Liver (tissue), 9 donors: Measurements from ENCODE around the gene CBX6. TPM values are rescaled to one million over a fixed set of nuclear protein-coding genes. Genes with fewer than 3 reads are reported as not detected.

Experiments
- DNase-seq: peaks from one replicate; pipeline ENCODE4 v3.0.0-alpha.2; 2017; ENCODE audit warnings: low spot score
- H3K27ac ChIP-seq, 2 donors: one replicate each; pipeline ENCODE4 v1.7.0; 2013; ENCODE audit warnings: inconsistent platforms in 2 of 2, low read length in 2 of 2, control low read depth in 1 of 2, low read depth in 1 of 2, mild to moderate bottlenecking in 1 of 2
- H3K27me3 ChIP-seq, 4 donors: one replicate each; pipeline versions ENCODE4 v1.6.1 to v1.7.0; 2013; ENCODE audit warnings: low read length in 3 of 4, inconsistent platforms in 1 of 4, mild to moderate bottlenecking in 1 of 4, moderate library complexity in 1 of 4; ENCODE audit not compliant: control insufficient read depth in 4 of 4, insufficient read depth in 4 of 4
- H3K36me3 ChIP-seq, 4 donors: one replicate each; pipeline versions ENCODE4 v1.6.1 to v1.7.0; 2013; ENCODE audit warnings: low read length in 3 of 4, mild to moderate bottlenecking in 3 of 4, low read depth in 1 of 4, moderate library complexity in 1 of 4; ENCODE audit not compliant: control insufficient read depth in 4 of 4, insufficient read depth in 3 of 4
- H3K4me1 ChIP-seq, 4 donors: one replicate each; pipeline versions ENCODE4 v1.6.1 to v1.7.0; 2013; ENCODE audit warnings: low read length in 3 of 4, mild to moderate bottlenecking in 3 of 4, moderate library complexity in 1 of 4; ENCODE audit not compliant: control insufficient read depth in 4 of 4, insufficient read depth in 4 of 4
- H3K4me3 ChIP-seq, 3 donors: one replicate each; pipeline versions ENCODE4 v1.6.1 to v1.7.0; 2013; ENCODE audit warnings: low read length in 3 of 3, control low read depth in 1 of 3, low read depth in 1 of 3, mild to moderate bottlenecking in 1 of 3
- H3K9ac ChIP-seq, 2 donors: one replicate each; pipeline ENCODE4 v1.7.0; 2013; ENCODE audit warnings: low read length in 2 of 2, mild to moderate bottlenecking in 2 of 2, moderate library complexity in 2 of 2, control low read depth in 1 of 2, low read depth in 1 of 2
- H3K9me3 ChIP-seq, 4 donors: one replicate each; pipeline versions ENCODE4 v1.6.1 to v1.7.0; 2013; ENCODE audit warnings: low read length in 3 of 4; ENCODE audit not compliant: control insufficient read depth in 4 of 4
- ATF3 ChIP-seq: IDR thresholded peaks from 2 replicates; pipeline ENCODE4 v1.6.1; 2016; ENCODE audit warnings: antibody characterized with exemption
- EGR1 ChIP-seq, 2 donors: IDR thresholded peaks; 2 replicates each; pipeline ENCODE4 v1.6.1; 2016 to 2018; ENCODE audit warnings: antibody characterized with exemption in 2 of 2, low read depth in 2 of 2
- FOXA1 ChIP-seq: IDR thresholded peaks from 2 replicates; pipeline ENCODE4 v1.6.1; 2016; ENCODE audit warnings: antibody characterized with exemption
- GABPA ChIP-seq, 2 donors: IDR thresholded peaks in 1 of 2; conservative IDR thresholded peaks in 1 of 2; 2 replicates each; pipeline ENCODE4 v1.6.1; 2016; ENCODE audit warnings: antibody characterized with exemption in 2 of 2, mild to moderate bottlenecking in 1 of 2, moderate library complexity in 1 of 2
- HNF4A ChIP-seq, 2 donors: conservative IDR thresholded peaks; 2 replicates each; pipeline ENCODE4 v1.6.1; 2016; ENCODE audit warnings: antibody characterized with exemption in 2 of 2, mild to moderate bottlenecking in 2 of 2
- HNF4G ChIP-seq: IDR thresholded peaks from 2 replicates; pipeline ENCODE4 v1.6.1; 2016; ENCODE audit warnings: antibody characterized with exemption
- JUND ChIP-seq, 2 donors: IDR thresholded peaks; 2 replicates each; pipeline ENCODE4 v1.6.1; 2016; ENCODE audit warnings: antibody characterized with exemption in 2 of 2
- MAX ChIP-seq: IDR thresholded peaks from 2 replicates; pipeline ENCODE4 v1.6.1; 2016; ENCODE audit warnings: antibody characterized with exemption
- NR2F2 ChIP-seq: IDR thresholded peaks from 2 replicates; pipeline ENCODE4 v1.6.1; 2016; ENCODE audit warnings: antibody characterized with exemption
- RAD21 ChIP-seq, 2 donors: IDR thresholded peaks; 2 replicates each; pipeline ENCODE4 v1.6.1; 2016; ENCODE audit warnings: antibody characterized with exemption in 2 of 2, mild to moderate bottlenecking in 2 of 2
- REST ChIP-seq: IDR thresholded peaks from 2 replicates; pipeline ENCODE4 v1.6.1; 2016; ENCODE audit warnings: antibody characterized with exemption, mild to moderate bottlenecking
- RXRA ChIP-seq, 2 donors: IDR thresholded peaks; 2 replicates each; pipeline ENCODE4 v1.6.1; 2017 to 2018; ENCODE audit warnings: antibody characterized with exemption in 2 of 2, mild to moderate bottlenecking in 1 of 2
- SP1 ChIP-seq: IDR thresholded peaks from 2 replicates; pipeline ENCODE4 v1.6.1; 2018; ENCODE audit warnings: antibody characterized with exemption, mild to moderate bottlenecking
- TAF1 ChIP-seq: conservative IDR thresholded peaks from 2 replicates; pipeline ENCODE4 v1.6.1; 2016; ENCODE audit warnings: antibody characterized with exemption, mild to moderate bottlenecking
- YY1 ChIP-seq: IDR thresholded peaks from 2 replicates; pipeline ENCODE4 v1.6.1; 2016; ENCODE audit warnings: antibody characterized with exemption, mild to moderate bottlenecking
- WGBS: extraction: QIAGEN DNeasy Blood & Tissue Kit; methylation state at CpG from one replicate; pipeline ENCODE4 v1.1.7; 2013; 5-methylcytosine and 5-hydroxymethylcytosine counted together
- polyA plus RNA-seq, 2 donors: library from polyadenylated mRNA; stranded (reverse) in 1 of 2; unstranded in 1 of 2; fragments of 200-250 nt in 1 of 2; fragments of >200 nt in 1 of 2; fragmentation: Nextera tagmentation in 1 of 2; extraction: Ambion mirVana in 1 of 2; gene quantifications; one replicate each; pipeline versions ENCODE4 v1.2.1 to v1.2.3, GENCODE V29; 2013 to 2015
- total RNA-seq, 2 donors: library from RNA; depleted of rRNA; stranded (reverse); fragments of >200 nt; gene quantifications; one replicate each; pipeline ENCODE4 v1.2.3, GENCODE V29; 2014
- TF ChIP-seq, protein P1 (sequence below): fragments of 150-350 bp; IDR thresholded peaks from 2 replicates; pipeline ENCODE4 v1.5.1; 2017; ENCODE audit warnings: improper control_type of control experiment, low read depth, low read length; ENCODE audit not compliant: missing input control
- TF ChIP-seq, protein P2 (sequence below): IDR thresholded peaks from 2 replicates; pipeline ENCODE4 v1.6.1; 2016; ENCODE audit warnings: antibody characterized with exemption
- donor health status: healthy.
- donor health status: healthy.
- donor health status: healthy.
- donor health status: healthy.
- donor health status: healthy.

CBX6 gene
- total and polyA plus RNA-seq, 4 donors: 7.3 to 11.0 (median 10.2) TPM

DNA sequence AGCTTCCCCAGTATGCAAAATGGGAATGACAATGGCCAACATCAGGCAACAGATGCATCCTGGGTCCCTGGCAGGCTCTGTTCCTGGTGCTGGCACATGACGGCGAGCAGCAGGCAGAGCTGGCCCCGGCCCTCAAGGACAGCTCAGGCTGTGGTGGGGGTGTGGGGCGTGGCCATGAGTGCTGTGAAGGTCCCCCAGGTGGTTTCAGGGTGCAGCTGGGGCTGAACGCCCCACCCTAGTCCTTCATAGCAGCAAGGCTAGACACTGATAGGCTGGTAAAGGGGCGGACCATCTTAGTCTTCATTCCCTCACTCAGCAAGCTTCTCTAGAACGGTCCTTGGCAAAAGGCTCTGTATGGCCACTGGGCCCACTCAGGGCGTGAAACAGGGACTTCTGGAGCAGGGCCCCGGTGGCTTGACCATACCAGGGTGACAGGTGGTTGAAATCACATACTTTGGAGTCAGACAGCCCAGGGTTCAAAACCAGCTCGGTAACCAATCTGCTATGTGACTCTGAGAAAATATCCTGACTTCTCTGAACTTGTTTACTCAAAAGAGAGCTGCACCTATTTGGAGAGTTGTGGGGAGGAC, 43.3 kb downstream of the CBX6 start:
- DNase-seq: no peak
- TF ChIP-seq GABPA (IDR thresholded peaks at IDR 0.05 in 1 of 2, conservative IDR thresholded peaks at IDR 0.05 in 1 of 2) (no peak), HNF4G (no peak), JUND (IDR thresholded peaks at IDR 0.05) (no peak), EGR1 (IDR thresholded peaks at IDR 0.05; ENCODE audit: low read depth in 2 of 2) (no peak), REST (no peak), HNF4A (conservative IDR thresholded peaks at IDR 0.05) (no peak), TAF1 (no peak), FOXA1 (no peak), YY1 (no peak), NR2F2 (no peak), SP1 (no peak), RXRA (IDR thresholded peaks at IDR 0.05) (no peak), MAX (no peak), RAD21 (IDR thresholded peaks at IDR 0.05) (no peak), ATF3 (no peak)
- TF ChIP-seq, protein P1, sequence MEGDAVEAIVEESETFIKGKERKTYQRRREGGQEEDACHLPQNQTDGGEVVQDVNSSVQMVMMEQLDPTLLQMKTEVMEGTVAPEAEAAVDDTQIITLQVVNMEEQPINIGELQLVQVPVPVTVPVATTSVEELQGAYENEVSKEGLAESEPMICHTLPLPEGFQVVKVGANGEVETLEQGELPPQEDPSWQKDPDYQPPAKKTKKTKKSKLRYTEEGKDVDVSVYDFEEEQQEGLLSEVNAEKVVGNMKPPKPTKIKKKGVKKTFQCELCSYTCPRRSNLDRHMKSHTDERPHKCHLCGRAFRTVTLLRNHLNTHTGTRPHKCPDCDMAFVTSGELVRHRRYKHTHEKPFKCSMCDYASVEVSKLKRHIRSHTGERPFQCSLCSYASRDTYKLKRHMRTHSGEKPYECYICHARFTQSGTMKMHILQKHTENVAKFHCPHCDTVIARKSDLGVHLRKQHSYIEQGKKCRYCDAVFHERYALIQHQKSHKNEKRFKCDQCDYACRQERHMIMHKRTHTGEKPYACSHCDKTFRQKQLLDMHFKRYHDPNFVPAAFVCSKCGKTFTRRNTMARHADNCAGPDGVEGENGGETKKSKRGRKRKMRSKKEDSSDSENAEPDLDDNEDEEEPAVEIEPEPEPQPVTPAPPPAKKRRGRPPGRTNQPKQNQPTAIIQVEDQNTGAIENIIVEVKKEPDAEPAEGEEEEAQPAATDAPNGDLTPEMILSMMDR: no peak
- TF ChIP-seq, protein P2, sequence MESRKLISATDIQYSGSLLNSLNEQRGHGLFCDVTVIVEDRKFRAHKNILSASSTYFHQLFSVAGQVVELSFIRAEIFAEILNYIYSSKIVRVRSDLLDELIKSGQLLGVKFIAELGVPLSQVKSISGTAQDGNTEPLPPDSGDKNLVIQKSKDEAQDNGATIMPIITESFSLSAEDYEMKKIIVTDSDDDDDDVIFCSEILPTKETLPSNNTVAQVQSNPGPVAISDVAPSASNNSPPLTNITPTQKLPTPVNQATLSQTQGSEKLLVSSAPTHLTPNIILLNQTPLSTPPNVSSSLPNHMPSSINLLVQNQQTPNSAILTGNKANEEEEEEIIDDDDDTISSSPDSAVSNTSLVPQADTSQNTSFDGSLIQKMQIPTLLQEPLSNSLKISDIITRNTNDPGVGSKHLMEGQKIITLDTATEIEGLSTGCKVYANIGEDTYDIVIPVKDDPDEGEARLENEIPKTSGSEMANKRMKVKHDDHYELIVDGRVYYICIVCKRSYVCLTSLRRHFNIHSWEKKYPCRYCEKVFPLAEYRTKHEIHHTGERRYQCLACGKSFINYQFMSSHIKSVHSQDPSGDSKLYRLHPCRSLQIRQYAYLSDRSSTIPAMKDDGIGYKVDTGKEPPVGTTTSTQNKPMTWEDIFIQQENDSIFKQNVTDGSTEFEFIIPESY: no peak
- H3K36me3 ChIP-seq: no peaks in the 10 kb centered on the region
- H3K4me3 ChIP-seq: no peak overlapping the region
- H3K4me1 ChIP-seq: no peaks in the 10 kb centered on the region
- H3K9me3 ChIP-seq: peaks cover 0 to 16% (median 4%) of the 10 kb centered on the region in 4 donors
- H3K27ac ChIP-seq: no peak overlapping the region
- no peak overlapping the region for H3K9ac ChIP-seq
- H3K27me3 ChIP-seq: no peaks in the 10 kb centered on the region
- 82% methylated on average over 10 of the region's 10 CpGs for WGBS
